HG03457 (cell line): ENCODE results near the gene KCNIP3.
"Not testable (repeated sequence)": the region's sequence is repeated elsewhere in the genome, so short reads cannot be mapped to it uniquely, and the experiment has no call there.

Source experiments
- ATAC-seq: cut with Tn5 transposase; IDR thresholded peaks from one replicate; pipeline ENCODE4 v1.9.1; 2021; ENCODE audit warnings: moderate number of reproducible peaks; ENCODE audit not compliant: unreplicated experiment

Gene KCNIP3

DNA sequence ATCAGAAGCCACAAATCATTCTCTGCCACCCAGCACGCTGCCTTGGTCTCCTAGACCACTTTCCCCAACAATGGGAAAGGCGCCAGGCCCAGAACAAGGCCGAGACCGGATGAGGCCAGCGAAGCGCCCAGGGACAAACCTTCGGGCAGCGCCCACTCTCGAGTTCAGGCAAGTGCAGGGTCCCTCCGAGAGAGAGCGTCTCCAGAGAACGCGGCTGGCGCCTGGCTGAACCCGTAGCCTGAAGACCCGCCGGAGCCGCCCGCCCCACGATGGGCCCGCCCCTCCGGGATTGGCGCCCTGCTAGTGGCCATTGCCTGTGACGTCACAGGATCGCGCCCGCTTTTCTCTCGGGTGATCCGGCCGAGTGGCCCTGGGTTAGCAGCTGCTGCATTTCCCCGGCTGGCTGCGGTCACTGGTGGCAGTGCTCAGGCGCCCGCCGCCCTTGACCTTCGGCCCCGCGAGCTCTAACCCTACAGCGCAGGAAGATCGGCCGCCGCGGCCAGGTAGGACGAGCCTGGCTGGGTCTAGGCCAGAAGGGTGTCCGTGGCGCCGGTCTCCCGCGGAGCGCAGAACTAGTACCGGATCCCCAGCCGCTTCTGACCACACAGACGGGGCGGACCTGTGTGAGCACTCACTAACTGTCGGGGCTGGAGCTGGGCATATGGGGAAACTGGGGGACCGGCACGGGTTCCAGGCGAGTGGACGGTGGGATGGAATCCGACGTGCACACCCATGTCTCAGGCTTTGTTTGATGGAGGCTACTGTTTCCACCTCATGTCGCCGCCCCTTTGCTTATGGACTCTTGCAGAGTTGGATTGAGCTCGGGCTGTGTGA is 105.4 kb downstream of the KCNIP3 start, which contains the start of gene FAHD2A:
TSS of gene FAHD2A (plus strand) at position 339 of the 834 bp plus-strand sequence. CDS start 2,851 bp downstream, outside the sequence.
- ATAC-seq, result peak; percentile 86

DNA sequence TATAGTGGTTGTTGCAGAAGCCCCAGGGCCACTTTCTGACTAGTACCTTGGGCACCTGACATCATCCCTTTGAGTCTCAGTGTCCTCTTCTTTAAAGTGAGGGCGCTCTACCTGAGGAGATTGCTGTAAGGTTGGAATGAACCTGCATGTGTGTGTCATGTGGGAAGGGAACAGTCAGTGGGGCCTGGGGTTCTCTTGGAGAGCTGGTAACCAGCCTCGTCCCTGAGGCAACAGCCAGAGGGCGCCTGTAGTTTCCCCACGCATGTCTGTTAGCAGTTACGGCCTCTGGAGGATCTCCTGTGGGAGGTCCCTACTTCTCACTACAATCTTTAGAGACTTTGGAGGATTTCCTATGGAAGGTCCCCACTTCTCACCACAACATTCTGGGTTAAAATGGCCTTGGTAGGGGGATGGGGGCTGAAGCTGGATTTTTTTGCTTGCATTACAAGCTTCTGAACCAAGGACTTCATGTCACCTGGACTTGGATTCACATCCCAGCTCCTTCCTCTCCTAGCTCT is 106.1 kb downstream of the KCNIP3 start:
- ATAC-seq, result peak; percentile 29

DNA sequence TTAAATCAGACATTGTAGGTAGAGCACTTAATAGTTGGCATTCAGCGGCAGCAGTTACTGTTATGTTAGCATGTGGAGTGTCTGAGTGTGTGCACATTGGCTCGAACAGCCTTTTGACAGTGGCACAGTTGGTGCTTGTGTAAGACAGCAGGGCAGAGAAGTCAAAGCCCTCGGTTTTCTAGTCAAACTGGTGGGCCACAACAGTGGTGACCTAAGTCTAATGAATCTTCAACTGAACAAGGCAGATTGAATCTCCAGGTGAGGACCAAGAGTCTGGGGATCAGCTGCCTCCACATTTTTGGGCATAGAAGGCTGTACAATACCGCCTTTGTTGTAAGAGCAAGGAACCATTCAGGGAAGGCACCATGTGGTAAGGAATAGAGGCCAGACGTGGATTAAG is 106.7 kb downstream of the KCNIP3 start:
- ATAC-seq, result not testable (repeated sequence)

DNA sequence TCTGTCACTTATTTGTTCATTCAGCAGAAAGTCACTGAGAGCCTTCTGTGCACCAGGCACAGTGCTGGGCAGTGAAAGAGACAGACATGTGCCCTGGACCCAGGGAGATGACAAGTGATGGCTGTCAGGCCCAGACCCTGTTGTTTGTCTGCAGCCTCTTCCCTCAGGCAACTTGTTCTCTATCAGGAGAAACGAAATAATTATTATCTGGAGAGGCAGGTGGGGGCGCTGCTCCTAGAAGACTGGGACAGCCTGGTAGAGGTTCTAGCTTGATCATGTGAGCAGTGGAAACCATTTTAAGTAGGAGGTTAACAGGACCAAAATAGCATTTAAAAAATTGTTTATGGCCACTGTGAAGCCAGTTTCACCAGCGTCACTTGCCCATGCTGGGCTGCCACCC is 107.5 kb downstream of the KCNIP3 start:
- ATAC-seq, result not testable (repeated sequence)

DNA sequence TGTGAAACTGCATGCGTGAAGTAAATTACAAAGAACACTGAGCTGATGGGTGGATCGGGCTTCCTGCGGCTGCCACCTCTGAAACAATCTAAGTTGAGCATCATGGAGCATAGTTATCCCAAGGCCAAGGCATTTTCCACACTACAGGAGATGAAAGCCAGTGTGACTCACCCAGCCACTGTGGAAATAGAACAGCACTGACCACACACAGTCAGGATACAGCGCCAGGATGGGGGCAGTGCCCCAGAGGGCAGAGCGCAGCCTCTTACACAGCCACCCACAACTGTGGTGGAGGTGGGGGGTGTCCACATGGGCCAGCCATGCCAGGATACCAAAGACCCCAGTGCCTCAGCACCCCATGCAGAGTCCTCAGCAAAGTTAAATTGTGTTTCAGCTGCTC is 114.1 kb downstream of the KCNIP3 start:
- ATAC-seq, result not testable (repeated sequence)

DNA sequence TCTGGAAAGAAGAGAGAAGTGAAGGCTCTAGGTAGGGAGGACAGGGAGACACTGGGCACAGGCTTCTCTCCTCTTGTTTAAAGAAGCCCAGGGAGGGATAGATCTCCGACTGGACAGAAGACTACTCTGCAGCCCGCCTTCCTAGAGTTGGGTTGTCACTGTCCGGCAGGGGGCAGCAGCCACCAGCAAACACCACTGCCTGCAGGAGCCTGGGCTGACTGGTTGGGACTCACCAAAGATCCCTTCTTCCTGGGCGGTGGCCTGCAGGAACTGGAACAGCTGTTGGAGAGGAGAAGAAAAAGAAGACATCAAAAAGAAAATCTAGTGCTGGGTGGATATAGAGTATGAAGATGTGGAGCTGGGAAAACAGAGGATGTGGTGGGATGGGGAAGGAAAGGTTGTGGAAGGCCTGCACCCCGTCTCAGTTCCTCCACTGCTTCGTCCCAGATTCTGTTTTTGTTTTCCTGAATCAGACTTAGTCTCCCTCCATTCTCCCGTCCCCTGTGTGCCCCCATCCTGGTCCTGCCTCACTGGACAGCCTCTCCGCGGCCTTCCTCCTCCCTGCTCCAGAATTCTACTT is 117.0 kb downstream of the KCNIP3 start:
- ATAC-seq, result peak; percentile 76

DNA sequence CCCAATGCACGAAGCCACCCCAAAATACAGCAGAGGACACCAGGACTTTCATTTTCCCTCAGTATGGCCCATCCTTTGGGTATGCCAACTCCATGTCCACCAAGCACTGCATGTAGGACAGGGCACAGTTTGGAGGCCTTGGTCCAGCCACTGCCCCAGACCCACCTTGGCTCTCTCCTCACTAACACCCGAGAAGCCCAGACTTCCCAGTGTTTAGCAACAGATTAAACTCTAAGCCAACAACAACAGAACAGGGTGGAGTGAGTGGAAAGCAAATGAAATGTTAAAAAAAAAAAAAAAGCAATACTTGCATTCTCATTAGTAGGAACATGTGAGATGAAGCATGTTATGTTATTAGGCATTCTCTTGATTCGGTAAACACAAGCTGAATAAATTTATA is 118.0 kb downstream of the KCNIP3 start:
- not testable (repeated sequence) for ATAC-seq

DNA sequence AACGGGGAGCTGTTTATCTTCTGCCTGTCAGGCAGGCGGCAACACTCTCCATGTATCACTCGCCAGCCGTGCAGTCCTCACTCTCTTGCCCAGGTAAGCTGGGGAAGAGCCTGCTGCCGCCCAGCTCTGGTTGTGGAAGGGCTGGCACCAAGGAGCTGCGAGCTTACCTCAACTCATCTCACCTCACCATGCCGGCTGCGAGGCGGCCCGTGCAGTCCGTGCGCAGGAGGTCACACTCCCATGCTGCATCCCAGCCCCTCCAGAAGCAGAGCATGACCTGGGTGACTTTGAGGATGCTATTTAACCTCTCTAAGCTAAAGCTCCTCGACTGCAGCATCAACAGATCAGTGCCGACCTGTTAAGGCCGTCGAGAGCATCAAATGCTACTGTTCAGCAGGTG is 118.4 kb downstream of the KCNIP3 start:
- not testable (repeated sequence) for ATAC-seq

DNA sequence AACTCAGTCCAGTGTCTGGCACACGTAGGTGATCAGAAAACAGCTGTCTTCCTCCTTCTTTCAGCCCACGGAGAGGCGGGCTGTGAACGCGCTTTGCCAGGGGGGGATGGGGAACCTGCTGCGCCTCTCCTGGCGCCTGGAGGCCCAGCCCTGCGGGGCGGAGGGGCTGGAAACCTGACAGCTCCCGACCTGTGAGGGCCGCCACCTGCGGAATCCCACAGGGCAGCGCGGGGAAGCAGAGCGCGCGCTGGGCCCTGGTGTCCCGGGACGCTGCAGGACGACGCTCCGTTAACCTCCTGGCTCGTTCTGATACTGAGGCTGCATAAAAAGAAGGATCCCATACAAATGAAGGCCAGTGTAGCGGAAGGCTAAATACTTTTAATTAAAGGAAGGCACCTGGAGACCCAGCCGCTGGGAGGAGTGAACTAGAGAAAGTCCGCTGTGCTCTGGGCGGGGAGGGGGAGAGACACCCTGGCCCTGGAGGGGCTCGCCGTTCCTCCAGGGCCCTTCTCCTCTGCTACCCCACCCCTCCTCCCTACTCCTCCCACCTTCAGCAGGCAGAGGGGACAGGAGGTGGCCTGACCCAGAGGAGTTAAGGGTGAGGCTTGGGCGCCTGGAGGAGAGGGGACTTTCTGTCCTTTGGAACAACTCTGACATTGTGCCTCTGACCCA is 130.2 kb downstream of the KCNIP3 start:
- not testable (repeated sequence) for ATAC-seq

DNA sequence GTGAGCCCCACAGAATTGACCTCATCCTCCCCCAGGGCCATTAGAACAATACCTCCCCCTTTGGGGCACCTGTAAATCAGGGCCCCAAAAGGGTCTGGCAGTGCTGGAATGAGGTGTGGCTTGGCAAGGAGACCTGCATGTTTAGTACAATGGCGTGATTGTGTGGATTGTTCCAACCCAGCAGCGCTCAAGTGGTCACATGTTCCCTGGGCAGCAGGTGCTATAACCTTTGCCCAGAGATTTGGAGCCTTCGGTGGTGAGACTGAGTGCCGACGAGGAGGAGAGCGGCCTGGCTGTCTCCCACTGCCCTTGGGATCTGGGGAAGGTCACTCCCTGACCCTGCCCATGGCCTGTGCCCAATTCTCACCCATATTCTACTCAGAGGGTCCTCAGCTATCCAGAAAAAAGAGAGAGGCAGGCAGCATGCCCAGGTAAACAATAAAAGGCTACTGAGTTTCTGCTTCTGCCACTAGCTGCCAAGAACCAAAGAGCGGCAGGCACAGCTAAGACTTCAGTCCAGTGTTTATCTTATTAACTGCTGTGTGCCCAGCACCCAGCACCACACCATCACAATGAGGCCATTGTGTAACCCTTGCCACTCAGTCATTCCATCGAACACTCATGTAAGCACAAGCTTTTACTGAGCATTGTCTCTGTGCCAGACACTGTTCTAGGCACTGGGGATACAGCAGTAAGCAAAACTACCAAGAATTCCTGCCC is 132.8 kb downstream of the KCNIP3 start:
- ATAC-seq, result not testable (repeated sequence)

DNA sequence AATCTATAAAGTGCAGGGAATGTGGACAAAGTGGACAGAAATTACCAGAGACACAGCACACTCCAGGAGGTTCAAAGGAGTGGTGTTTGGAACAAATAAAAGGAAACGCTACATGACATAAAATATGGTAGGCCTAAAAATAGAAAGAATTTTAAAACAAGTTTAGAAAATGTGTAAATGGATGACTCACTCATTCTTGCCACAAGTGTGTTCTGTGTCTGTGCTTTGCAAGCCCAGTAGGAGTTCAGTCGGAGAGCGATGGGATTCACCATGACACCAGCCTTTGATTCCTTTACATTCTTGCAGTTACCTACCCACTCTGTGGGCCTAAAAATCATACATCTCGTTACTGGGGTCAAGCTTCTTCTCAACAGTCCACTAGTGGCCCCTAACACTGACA is 136.2 kb downstream of the KCNIP3 start:
- ATAC-seq, result not testable (repeated sequence)

DNA sequence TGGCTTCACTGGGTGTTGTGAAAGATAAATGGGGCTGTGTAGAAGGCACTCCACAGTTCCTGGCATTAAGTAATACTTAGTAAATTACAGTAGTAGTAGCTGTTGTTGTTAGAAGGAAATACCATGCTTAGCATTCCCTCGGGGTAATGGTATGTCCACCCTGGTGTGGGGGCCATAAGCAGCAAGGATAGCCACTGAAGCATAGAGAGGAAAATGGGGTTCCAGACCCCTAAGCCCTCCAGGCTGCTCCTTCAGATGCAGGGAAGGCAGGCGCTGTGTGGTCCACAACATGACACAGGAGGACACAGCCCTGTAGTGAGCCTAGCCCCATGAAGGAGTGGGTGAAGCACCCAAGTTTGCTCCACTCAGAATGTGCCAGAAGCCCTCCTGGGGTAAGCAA is 136.8 kb downstream of the KCNIP3 start:
- not testable (repeated sequence) for ATAC-seq

DNA sequence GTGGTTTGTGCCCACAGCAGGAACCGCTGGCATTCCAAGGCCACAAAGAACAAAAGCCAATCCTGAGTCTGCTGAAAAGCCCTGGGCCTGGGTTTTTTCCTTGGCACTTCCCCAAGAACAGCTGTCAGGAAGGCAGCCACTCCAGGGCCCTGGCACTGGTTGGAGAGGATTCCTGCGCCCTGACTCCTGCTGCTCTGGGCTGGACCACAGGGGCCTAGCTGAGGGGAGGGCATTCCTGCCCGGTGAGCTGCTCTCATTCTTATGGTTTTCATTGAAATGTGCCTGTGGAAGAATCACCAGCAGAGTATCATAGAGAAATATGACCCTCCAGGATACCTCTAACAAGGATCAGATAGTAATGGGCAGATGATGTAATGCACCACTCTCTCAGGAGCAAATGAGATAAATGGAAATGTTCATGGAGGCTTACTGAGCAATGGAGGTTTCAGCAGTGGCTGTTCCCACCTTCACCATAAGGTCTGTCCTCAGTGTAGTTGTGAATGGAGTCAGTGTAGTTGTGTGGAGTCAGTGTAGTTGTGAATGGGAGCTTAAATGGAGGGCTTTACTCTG is 137.4 kb downstream of the KCNIP3 start:
- not testable (repeated sequence) for ATAC-seq

DNA sequence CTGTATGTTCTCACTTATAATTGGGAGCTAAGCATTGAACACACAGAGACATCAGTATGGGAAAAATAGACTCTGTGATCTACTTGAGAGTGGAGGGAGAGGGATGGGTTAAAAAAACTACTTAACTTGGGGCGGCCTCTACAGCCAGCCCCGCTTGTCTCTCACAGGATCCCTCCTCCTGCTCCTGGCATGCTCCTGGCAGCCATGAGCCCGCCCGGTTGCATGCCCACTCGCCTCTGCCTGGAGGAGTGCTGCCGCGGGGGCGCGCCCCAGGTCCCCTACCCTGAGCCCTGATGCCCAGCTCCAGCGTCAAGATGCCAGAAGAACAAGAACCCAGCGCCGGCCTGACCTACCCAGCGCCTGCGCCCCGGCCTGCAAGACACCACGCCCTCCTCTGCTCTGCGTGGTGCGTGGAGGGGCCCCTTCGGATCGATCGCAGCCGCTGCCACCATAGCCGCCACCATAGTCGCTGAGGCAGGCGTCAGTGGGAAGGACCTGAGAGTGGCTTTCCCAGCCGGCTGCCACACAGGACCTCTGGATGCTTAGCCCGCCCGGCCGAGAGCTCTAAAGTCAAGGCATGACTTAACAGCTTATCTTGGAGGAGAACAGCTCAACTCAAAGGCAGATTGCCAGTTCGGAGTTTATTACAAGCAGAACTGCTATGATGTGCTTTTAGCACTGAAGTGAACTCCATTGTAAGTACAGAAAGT is 138.2 kb downstream of the KCNIP3 start:
- ATAC-seq, result not testable (repeated sequence)
